ELF-1 (cell line): ENCODE data around the gene PEX1.
"Not testable (repeated sequence)": the region's sequence is repeated elsewhere in the genome, so short reads cannot be mapped to it uniquely, and the experiment has no call there.

ENCODE experiments used
- DNase-seq: peaks from one replicate; pipeline ENCODE4 v3.0.0-alpha.2; 2016; ENCODE audit warnings: low read depth, low spot score

The PEX1 gene

DNA sequence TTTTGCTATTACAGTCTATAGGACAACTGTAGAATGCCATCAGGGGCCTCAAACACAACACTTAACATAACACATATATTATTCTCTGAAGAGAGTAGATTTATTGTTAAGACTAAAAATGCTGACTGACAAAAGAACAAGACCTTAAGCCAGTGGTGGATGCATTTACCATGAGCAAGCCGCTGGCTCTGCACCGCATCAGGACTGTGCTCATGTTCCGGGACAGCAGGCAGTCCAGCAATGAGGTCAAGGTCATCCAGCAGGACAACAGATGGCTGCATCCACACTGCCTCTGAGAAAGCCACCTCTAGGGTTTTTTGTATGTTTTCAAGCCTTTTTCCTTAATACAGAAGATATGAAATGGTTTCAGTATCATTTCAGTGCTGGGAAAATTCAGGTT lies 23.8 kb downstream of the PEX1 start:
- DNase-seq: no peak

DNA sequence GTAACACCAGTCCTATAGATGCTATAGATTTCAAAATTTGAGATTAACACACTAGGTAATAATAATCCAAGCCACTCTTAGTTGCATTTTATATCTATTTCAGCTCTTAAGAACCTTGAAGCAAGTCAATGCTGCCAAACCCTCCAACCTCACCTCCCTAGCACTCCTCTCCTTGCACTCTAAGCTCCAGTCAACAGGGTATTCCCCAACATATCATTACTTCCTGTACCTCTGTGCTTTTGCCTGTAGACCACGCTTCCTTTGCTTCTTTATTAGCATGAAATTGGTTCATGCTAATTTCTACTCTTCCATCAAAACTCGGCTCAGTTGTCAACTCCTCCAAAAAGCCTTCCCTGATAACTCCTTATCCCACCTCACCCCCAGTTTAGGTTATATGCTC lies 24.6 kb downstream of the PEX1 start:
- DNase-seq: no peak

DNA sequence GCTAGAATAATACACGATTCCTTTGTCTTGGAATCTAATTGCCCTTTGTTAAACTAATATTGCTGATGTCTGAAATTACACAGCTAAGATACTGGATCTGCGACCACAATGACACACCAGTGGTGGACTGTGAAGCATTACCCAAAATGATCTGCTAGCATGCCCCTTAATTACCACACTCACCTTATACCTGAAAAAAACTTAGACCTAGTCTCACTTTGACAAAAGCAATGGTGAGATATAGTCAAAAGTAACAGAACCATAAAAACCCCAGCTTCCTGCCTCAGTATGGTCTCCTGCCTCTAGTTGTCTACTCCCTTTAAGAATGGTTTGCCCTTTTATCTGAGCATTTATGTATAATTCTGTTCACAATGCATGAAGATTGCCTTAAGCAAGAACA lies 29.8 kb downstream of the PEX1 start:
- DNase-seq: no peak

DNA sequence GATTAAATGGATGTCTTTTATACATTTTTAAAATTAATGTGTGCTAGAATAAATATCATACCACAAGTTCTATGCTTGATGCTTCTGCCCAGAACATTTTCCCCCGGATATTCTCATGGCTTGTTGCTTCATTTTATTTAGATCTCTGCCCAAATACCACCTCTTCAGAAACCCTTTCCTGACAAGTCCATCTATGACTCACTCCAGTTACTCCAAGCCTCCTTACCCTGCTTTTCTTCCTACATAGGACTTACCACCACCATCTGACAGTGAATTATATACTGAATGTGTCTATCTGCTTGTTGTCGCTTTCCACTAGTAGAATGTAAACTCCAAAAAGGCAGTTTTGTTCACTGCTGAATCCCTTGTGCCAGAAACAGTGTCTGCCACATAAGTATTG lies 31.4 kb downstream of the PEX1 start:
- no peak for DNase-seq

DNA sequence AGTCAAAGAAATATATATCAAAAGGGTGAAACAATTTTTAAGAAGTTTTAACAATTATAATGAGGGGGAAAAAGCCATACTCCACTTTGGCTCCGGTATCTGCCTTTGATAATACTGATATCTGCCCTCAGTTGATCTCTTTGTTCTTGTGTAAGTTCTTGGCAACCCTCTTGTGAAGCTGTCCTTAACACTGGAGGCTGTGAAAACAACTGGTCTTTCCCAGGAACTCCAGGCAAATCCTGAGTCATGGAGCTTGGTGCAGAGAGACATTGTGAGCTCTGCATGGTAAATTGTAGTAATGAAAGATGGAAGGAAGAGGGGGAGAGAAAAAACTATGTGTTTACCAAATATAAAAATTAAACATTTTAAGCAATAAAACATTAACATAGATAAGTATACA lies 38.7 kb downstream of the PEX1 start:
- DNase-seq: no peak

DNA sequence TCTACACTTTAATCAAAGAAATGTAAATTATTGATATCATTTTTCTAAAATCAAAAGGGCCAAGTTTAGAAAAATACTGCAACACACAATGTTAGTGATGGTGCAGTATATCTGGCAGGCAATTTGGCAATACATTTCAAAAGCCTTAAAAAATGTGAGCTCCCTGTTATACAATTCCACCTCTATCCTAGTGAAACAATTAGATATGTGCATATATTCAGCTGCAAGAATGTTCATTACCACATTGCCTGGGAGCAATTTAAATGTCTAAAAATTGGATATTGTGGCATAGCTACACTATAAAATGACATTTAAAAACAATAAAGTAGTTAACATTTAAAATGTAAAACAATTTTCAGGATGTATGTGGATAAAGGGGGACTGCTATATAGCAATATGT lies 40.5 kb downstream of the PEX1 start:
- no peak for DNase-seq

DNA sequence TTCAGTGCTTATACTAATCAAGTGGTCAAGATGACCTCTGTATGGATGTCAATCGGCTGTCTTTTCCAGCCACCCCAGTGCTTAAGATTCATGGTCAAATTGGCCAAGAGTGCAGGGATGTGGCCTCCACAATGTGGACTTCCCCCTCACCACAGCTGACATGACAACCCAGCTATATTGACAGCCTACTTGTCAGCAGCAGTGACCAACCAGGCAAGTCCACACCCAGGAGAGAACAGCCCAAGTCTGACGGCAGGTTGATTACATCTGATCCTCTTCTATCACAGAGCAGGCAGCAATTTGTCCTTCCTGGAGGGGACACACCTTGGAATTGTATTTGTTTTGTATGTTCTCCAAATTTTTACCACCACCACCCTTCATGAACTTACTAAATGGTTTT lies 42.3 kb downstream of the PEX1 start:
- DNase-seq: no peak

DNA sequence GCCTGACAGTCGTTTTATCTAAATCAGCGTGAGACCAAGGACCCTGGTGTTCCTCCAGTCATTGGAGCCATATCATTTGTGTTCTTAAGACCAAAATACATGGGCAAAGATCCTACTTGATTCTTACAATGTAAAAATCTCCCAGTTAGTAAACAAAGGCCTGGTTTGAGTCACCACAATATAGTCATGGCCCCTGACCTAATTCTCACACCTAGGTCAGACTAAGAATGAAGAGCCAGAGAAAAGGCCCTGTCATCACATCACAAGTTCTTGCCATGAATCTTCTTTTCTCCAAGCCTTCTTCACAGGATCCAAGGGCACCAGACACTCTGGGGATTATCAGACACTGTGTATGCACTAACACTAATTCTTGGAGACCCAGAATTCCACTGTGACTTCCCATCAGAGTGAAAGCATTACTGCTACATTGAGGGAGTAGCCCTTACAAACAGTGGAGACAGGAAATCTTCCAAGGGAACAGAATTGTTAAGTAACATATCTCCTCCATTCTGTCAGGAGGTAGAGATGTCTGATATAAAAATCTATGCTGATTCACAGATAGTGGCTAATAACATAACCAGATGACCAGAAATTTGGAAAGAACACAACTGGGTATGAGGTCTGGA lies 42.9 kb downstream of the PEX1 start:
- no peak for DNase-seq

DNA sequence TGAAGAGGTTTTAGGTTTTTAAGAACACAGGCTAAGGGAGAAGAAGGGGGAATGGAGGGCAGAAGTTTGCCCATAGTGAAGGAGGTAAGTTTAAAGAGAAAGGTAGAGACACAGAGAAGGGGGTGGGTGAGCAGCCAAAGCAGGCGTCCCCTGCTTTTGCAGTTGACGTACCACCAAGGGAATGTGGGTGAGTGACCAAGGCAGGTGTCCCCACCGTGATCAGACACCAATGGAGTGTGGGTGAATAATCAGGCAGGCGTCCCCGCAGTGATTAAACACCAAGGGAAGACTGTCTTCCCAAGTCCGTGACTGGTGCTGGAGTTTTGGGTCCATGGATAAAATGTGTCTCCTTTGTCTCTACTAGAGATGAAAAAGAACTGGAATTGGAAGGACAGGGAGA lies 44.1 kb downstream of the PEX1 start:
- not testable (repeated sequence) for DNase-seq

DNA sequence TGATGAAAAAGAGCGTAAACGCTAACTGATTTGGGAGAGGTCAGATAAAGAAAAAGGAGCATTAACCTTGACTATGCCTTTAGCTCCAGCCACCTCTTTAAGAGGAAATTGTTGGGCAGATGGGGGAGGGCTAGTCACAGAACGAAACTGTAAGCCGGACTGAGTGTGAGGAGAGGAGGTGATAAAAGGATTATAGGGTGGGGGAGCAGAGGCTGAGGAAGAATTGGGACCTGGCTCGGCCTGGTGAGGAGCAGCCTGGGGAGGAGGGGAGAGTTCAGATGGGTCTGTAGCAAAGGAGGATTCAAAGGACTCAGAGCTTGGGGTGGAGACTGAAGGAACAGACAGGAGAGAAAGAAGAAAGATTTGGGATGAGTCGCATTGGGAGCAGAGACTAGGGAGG lies 44.7 kb downstream of the PEX1 start:
- not testable (repeated sequence) for DNase-seq

DNA sequence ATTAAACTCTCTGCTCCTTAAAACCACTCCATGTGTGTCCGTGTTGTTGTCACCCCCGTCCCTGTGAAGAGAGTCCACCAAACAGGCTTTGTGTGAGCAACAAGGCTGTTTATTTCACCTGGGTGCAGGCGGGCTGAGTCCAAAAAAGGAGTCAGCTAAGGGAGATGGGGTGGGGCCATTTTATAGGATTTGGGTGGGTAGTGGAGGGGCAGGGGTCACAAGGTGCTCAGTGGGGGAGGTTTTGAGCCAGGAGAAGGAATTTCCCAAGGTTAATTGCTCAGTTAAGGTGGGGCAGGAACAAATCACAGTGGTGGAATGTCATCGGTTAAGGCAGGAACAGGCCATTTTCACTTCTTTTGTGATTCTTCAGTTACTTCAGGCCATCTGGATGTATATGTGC lies 49.2 kb downstream of the PEX1 start:
- DNase-seq: not testable (repeated sequence)

DNA sequence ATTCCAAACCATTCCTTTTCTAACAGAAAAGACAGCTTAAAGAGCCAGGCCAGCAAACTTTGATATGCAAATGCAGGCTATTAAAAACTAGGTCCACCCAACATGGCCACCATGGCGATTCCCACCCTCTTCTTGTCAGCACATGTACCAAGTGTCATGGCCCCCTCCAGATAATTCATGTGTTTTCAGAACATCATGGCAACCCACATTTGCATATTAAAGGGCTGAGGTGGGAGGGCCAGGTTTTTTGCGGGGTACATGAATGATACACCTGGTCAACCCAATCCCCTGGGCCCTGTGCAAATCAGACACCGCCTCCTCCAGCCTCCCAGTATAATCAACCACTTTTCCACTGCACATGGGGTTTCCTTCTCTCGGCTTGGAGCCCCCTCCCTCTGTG lies 49.6 kb downstream of the PEX1 start:
- DNase-seq: no peak

DNA sequence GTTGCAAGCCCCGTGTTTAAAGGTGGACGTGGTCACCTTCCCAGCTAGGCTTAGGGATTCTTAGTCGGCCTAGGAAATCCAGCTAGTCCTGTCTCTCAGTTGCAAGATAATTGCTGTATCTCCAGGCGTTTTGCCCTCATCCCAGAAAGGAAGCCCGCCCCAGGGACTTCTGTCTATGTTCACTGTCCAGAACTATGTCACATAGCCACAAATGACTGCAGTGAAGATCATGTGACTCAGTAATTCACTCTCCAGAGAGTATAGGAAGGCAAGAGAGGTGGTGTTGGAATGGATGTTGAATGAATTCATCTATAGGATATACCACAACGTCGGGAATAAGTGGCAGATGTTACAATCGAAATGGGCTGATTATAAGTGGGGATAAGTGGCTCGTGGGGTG lies 50.2 kb downstream of the PEX1 start:
- peak; percentile 30 for DNase-seq

DNA sequence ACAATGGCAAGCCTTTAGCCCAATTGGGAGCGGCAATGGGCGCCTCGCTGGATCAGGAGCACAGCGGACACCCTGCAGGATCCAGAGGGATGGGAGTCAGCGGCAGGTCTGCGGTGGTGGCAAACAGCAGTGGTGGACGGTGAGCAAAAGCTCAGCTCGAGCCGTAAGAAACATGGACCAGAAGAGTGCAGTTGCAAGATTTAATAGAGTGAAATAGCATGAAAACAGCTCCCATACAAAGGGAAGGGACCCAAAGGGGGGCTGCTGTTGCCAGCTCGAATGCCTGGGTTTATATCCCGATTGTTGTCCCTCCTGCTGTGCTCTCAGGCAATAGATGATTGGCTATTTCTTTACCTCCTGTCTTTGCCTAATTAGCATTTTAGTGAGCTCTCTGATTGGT lies 50.6 kb downstream of the PEX1 start, which contains the start of gene ERVW-1:
Gene ERVW-1, minus strand, starts transcription at position 266 of the 400 bp plus-strand sequence. CDS start 7,565 bp downstream, outside the sequence.
- DNase-seq: not testable (repeated sequence)

DNA sequence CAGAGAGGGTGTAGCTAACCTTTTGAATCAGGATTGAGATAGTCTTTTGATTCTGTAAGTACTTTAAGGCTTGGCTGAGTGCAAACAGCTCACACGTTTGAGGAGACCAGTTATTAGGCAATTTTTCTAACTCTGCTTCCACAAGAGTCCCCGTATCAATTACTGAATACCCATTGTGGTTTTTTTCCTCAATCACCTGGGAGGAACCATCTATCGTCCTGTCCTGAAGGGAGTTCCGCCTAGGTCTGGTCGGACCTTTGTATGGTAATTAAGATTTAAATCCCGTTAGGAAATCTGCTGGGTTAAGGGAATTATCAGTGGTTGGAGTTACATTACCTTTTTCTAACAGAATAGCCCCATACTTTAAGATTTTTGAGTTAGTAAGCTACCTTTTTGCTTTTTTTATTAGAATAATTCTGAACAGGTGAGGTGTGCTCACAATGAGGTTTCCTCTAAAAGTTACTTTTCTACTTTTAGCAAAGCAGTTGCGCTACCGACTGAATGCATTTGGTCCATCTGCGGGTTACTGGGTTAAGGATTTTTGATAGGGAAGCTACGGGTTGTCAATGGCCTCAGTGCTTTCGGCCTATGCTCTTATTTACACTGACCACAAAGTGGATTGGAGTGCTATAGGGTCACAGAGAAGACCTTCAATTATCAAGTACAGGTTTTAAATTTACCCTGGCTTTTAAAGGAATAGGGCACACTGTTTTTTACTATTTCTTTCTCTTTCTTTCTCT lies 52.3 kb downstream of the PEX1 start:
- DNase-seq: not testable (repeated sequence)

DNA sequence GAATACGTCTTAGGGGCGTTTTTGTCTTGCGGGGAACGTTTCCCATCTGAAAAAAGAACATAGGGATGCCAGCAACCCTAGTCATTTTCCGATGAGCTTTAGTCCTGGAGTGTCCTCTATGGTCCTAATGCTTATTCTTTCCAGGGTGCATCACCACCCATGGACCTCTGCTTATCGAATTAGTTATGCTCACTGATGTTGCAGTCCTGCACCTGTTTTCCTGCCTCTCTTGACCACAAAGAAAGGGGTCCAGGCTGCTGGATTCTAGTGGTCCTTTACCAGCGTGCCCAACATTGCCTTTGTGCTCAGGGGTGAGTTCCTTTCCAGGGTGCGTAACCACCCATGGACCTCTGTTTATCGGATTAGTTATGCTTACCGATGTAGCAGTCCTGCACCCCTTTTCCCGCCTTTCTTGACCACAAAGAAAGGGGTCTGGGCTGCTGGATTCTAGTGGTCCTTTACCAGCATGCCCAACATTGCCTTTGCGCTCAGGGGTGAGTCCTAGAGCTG lies 53.0 kb downstream of the PEX1 start:
- DNase-seq: not testable (repeated sequence)

DNA sequence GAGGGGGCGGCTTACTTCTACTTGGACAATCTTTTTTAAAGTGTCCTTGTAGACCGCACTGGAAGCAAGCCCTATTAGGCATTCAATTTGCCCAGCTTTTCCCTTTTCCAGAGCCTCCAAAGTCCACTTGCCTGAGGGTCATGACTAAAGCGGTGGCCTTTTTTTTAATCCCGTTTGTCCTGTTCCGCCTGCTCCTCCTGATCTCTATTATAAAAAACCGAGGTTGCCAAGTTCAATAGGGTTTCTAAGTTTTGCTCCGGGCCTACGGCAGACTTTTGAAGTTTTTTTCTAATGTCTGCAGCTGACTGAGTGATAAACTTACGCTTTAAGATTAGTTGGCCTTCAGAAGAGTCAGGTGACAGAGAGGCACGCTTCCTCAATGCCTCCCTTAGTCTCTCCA lies 54.3 kb downstream of the PEX1 start:
- DNase-seq: peak; percentile 37

DNA sequence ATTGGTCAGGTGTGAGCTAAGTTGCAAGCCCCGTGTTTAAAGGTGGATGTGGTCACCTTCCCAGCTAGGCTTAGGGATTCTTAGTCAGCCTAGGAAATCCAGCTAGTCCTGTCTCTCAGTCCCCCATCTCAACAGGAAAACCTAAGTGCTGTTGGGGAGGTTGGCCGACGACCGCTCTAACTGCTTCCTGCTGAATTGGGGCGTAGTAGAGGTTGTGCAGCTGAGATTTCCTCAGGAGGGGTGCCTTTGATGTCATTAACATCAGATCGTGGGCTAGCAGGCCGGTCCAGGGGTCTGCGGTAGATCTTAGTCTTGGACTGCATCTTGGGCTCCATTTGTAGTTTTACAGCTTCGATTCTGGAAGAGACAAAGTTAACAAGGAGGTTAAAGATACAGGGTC lies 59.7 kb downstream of the PEX1 start:
- DNase-seq: not testable (repeated sequence)

DNA sequence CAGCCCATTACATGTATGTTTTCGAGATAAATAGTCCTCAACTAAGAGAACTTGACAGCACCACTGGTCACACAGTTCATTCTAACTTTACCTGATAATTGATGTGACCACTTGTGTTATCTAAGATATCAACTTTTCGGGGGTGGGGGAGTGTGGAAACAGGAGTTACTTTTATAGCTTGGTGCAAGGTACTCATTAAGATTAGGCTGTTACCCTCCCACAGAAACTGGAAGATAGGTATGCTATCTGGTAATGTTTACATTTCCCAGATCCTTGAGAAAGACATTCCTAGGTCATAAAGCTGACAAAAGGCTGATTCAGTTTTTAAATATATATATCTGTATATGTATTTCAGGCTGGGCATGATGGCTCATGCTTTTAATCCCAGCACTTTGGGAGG lies 61.6 kb downstream of the PEX1 start:
- DNase-seq: no peak

DNA sequence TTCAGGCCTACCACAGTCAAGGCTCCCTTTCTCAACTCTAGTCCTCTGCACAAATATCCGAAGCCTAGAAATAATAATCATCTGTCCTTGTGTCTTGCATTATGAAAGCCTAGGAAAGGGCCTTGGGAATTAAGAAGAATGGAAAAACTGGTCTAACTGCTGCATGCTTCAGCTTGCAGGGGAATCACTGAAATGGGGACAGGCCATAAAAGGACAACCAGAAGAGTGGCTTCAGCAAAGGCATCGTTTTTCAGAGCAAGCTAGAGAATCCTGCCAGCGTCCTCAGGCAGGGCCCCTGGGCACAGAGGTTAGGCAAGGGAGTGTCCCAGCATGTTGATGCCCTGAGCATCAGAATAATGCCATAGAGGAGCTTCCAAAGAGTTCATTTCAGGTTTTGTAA lies 63.8 kb downstream of the PEX1 start:
- peak; percentile 66 for DNase-seq

DNA sequence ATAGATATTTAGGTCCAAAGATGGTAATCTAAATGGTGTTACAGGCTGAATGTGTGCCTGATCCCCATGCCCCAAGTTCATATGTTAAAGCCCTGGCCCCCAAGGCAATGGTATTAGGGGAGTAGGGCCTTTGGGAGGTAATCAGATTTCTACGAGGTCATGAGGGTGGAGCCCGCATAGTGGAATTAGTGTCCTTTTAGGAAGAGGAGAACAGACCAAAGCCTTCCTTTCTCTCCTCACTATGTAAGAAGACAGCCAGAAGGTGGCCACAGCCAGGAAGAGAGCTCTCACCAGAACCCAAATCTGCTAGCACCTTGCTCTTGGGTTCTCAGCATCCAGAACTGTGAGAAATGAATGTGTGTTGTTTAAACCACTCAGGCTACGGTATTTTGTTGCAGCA lies 65.8 kb downstream of the PEX1 start:
- no peak for DNase-seq

DNA sequence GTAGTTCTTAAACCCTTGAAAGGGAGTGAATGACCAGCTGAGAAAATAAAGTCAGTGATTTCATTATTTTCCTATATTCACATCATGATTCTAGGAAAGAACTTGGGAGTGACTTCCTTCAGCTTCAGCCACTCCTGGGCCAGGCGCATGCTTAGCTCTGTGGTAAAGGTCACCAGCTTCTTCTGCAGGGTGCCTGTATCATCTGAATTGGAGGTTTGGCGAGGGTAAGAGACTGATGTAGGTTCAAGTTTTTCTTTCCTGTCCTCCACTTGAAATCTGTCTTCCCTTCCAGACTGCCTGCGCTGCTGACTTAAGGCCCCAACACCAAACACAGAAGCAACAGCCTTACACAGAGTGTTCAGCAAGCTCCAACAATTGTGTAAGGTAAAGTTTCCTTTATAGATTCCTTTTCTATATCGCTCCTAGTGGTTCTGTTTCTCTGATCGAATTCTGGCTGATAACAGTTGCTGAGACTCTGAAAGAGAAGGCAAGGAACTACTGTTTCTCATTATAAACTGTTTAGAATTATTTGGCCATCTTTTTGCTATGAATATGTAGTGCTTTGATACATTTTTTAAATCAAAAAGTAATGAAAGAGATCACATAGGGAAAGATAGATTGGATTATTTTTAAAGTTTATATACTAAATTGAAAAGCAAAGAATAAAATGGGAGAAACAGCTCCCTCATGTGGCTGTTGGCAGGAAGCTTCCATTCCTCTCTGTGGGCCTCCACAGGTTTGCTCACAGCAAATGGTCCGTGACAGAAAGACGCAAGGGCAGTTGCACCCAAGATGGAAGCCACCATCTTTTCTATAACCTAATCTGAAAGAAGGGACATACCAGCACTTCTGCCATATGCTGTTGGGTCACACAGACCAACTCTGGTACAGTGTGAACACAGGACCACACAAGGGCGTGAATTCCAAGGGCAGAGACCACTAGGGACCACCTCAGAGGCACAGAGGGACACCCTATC lies 67.0 kb downstream of the PEX1 start:
- DNase-seq: peak; percentile 45
